Endodermal cell (in vitro differentiated cells): Measurements from ENCODE around the gene PTPDC1. TPM values are rescaled to one million over a fixed set of nuclear protein-coding genes. Genes with fewer than 3 reads are reported as not detected.

Experiments used
- DNase-seq: peaks from one replicate; pipeline ENCODE4 v3.0.0-alpha.2; 2017
- H3K27ac ChIP-seq: 2 replicates; pipeline ENCODE4 v1.5.1; 2013; ENCODE audit warnings: mild to moderate bottlenecking, low read depth, low read length, moderate library complexity
- H3K27me3 ChIP-seq: 2 replicates; pipeline ENCODE4 v1.6.1; 2013; ENCODE audit warnings: mild to moderate bottlenecking, low read length, moderate library complexity; ENCODE audit not compliant: insufficient read depth, control insufficient read depth, poor library complexity, severe bottlenecking
- H3K36me3 ChIP-seq: 2 replicates; pipeline ENCODE4 v1.7.0; 2013; ENCODE audit warnings: mild to moderate bottlenecking, low read length, moderate library complexity; ENCODE audit not compliant: control insufficient read depth, insufficient read depth
- H3K4me1 ChIP-seq: one replicate; pipeline ENCODE4 v1.7.0; 2013; ENCODE audit warnings: low read length; ENCODE audit not compliant: control insufficient read depth, insufficient read depth
- H3K4me3 ChIP-seq: 2 replicates; pipeline ENCODE4 v1.5.1; 2013; ENCODE audit warnings: mild to moderate bottlenecking, low read length, moderate library complexity
- H3K9ac ChIP-seq: 2 replicates; pipeline ENCODE4 v1.6.1; 2013; ENCODE audit warnings: mild to moderate bottlenecking, low read length, moderate library complexity; ENCODE audit not compliant: poor library complexity, severe bottlenecking; ENCODE audit errors: extremely low read depth
- H3K9me3 ChIP-seq: 2 replicates; pipeline ENCODE4 v1.6.1; 2013; ENCODE audit warnings: mild to moderate bottlenecking, low read length, moderate library complexity; ENCODE audit not compliant: control insufficient read depth
- H3K27ac Mint-ChIP-seq: 2 replicates; pipeline ENCODE4 v1.8.0; 2020; ENCODE audit warnings: mixed read lengths
- H3K27me3 Mint-ChIP-seq: 2 replicates; pipeline ENCODE4 v1.8.0; 2021; ENCODE audit warnings: mild to moderate bottlenecking, mixed read lengths; ENCODE audit not compliant: insufficient read depth
- H3K36me3 Mint-ChIP-seq: 2 replicates; pipeline ENCODE4 v1.8.0; 2020; ENCODE audit warnings: low read depth, mixed read lengths
- H3K4me1 Mint-ChIP-seq: 2 replicates; pipeline ENCODE4 v1.8.0; 2020; ENCODE audit warnings: mixed read lengths
- H3K4me3 Mint-ChIP-seq: 2 replicates; pipeline ENCODE4 v1.8.0; 2020; ENCODE audit warnings: mild to moderate bottlenecking, moderate library complexity, mixed read lengths
- H3K9me3 Mint-ChIP-seq: 2 replicates; pipeline ENCODE4 v1.8.0; 2020; ENCODE audit warnings: mild to moderate bottlenecking, mixed read lengths
- WGBS, 2 experiments: methylation state at CpG; one replicate each; pipeline versions ENCODE4 v1.1.5 to v1.1.7; 2013; ENCODE audit warnings: missing lambda C conversion rate in 2 of 2, mixed read lengths in 1 of 2; ENCODE audit not compliant: insufficient coverage in 1 of 2, insufficient read length in 1 of 2; 5-methylcytosine and 5-hydroxymethylcytosine counted together
- total RNA-seq, 2 donors: library from RNA; stranded (reverse); fragmentation: NEBNext Ultra II Directional in 1 of 2; extraction: Animal tissue kit (Norgen Biotek cat#: 25700) in 1 of 2; gene quantifications; 2 replicates in 1 of 2; 3 replicates in 1 of 2; pipeline ENCODE4 v1.2.1, GENCODE V29; 2021
- TF ChIP-seq, protein P1 (sequence below): fragments of 200-600 bp; sonication (generic); conservative IDR thresholded peaks from 2 replicates; pipeline ENCODE4 v1.5.0; 2021; ENCODE audit warnings: antibody characterized with exemption, mild to moderate bottlenecking

Gene PTPDC1
- total RNA-seq, 2 donors from 2014 or later, result 9.0 to 12.7 TPM

DNA sequence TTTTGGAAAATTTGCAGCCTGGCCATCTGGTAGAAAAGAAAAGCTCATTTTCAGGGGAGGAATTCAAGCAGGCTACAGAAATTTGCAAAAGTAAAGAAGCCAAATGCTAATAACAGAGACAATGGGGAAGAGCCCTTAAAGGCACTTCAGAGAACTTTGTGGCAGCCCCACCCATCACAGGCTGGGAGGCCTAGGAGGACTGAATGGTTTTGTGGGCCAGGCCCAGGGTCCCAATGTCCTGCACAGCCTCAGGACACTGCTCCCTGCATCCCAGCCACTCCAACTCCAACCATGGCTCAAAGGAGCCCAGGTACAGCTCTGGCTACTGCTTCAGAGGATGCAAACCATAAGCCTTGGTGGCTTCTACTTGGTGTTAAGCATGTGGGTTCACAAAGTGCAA, 44.3 kb downstream of the PTPDC1 start:
- H3K9me3 ChIP-seq, result peaks cover 57% of the 10 kb centered on the region
- H3K27ac ChIP-seq, result no peak overlapping the region
- Mint-ChIP-seq H3K27ac (no peak overlapping the region), H3K9me3 (peaks cover 65% of the 10 kb centered on the region), H3K36me3 (peaks cover 10% of the 10 kb centered on the region), H3K4me1 (no peaks in the 10 kb centered on the region), H3K27me3 (peaks cover 3% of the 10 kb centered on the region), H3K4me3 (no peak overlapping the region)
- H3K27me3 ChIP-seq, result no peaks in the 10 kb centered on the region
- H3K4me1 ChIP-seq, result no peaks in the 10 kb centered on the region
- DNase-seq, result no peak
- H3K9ac ChIP-seq, result no peak overlapping the region
- H3K4me3 ChIP-seq, result no peak overlapping the region
- TF ChIP-seq, protein P1, sequence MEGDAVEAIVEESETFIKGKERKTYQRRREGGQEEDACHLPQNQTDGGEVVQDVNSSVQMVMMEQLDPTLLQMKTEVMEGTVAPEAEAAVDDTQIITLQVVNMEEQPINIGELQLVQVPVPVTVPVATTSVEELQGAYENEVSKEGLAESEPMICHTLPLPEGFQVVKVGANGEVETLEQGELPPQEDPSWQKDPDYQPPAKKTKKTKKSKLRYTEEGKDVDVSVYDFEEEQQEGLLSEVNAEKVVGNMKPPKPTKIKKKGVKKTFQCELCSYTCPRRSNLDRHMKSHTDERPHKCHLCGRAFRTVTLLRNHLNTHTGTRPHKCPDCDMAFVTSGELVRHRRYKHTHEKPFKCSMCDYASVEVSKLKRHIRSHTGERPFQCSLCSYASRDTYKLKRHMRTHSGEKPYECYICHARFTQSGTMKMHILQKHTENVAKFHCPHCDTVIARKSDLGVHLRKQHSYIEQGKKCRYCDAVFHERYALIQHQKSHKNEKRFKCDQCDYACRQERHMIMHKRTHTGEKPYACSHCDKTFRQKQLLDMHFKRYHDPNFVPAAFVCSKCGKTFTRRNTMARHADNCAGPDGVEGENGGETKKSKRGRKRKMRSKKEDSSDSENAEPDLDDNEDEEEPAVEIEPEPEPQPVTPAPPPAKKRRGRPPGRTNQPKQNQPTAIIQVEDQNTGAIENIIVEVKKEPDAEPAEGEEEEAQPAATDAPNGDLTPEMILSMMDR, result no peak
- H3K36me3 ChIP-seq, result no peaks in the 10 kb centered on the region

DNA sequence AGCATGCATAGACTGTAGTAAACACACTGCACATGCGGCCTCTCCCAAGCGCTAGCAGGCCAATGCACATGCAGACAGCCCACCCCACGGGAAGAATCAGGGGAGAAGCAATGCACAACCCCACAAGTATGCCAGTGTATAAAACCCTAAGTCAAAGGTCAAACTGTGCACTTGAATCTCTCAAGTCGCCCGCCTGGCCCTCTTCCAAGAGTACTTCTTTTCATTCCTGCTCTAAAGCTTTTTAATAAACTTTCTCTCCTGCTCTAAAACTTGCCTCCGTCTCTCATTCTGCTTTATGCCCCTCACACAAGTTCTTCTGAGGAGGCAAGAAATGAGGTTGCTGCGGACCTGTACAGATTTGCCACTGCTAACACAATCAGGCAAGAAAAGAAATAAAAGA, 50.4 kb downstream of the PTPDC1 start:
- Mint-ChIP-seq H3K27ac (no peak overlapping the region), H3K27me3 (no peaks in the 10 kb centered on the region), H3K4me3 (no peak overlapping the region), H3K4me1 (no peaks in the 10 kb centered on the region), H3K36me3 (no peaks in the 10 kb centered on the region), H3K9me3 (peaks cover 9% of the 10 kb centered on the region)
- Histone ChIP-seq H3K36me3 (no peaks in the 10 kb centered on the region), H3K9ac (no peak overlapping the region), H3K27ac (no peak overlapping the region), H3K9me3 (peaks cover 8% of the 10 kb centered on the region), H3K27me3 (no peaks in the 10 kb centered on the region), H3K4me1 (no peaks in the 10 kb centered on the region), H3K4me3 (no peak overlapping the region)
- TF ChIP-seq, protein P1, result no peak
- no peak for DNase-seq
- WGBS, 2 experiments, result 90 to 97% methylated on average over 5 to 7 of the region's 7 CpGs

DNA sequence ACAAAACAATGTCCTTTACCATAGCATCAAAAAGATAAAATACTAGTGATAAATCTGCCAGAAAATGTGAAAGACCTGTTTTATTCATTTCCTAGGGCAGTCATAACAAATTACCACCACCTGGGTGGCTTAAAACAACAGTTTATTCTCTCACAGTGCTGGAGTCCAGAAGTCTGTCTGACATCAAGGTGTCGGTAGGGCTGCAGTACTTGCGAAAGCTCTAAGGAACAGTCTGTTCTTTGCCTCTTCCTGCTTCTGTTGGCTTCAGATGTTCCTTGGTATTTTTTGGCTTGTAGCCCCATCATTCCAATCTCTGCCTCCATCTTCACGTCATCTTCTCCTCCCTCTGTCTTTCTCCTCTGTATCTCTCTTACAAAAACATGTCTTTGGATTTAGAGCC, 51.0 kb downstream of the PTPDC1 start:
- H3K36me3 Mint-ChIP-seq, result no peaks in the 10 kb centered on the region
- peaks cover 6% of the 10 kb centered on the region for H3K9me3 Mint-ChIP-seq
- H3K36me3 ChIP-seq, result no peaks in the 10 kb centered on the region
- no peak for DNase-seq
- H3K27me3 ChIP-seq, result no peaks in the 10 kb centered on the region
- peaks cover 6% of the 10 kb centered on the region for H3K9me3 ChIP-seq
- no peak overlapping the region for H3K27ac Mint-ChIP-seq
- no peaks in the 10 kb centered on the region for H3K27me3 Mint-ChIP-seq
- no peaks in the 10 kb centered on the region for H3K4me1 ChIP-seq
- H3K4me1 Mint-ChIP-seq, result no peaks in the 10 kb centered on the region
- TF ChIP-seq, protein P1, result no peak
- 93% methylated on average over 3 of the region's 3 CpGs for WGBS, 2 experiments
- H3K9ac ChIP-seq, result no peak overlapping the region
- no peak overlapping the region for H3K27ac ChIP-seq
- H3K4me3 Mint-ChIP-seq, result no peak overlapping the region
- no peak overlapping the region for H3K4me3 ChIP-seq
